OCI-LY1 (cell line): ENCODE measurements around the gene OR10V1.

Source experiments
- H2AFZ ChIP-seq: fragments of 200-600 bp; sonication (generic), shearing (Covaris generic); 2 replicates; pipeline ENCODE4 v1.6.0; 2014; ENCODE audit warnings: antibody characterized with exemption, mild to moderate bottlenecking, low read length
- H3F3A ChIP-seq: fragments of 200-600 bp; sonication (generic), shearing (Covaris generic); 2 replicates; pipeline ENCODE4 v1.6.0; 2014; ENCODE audit warnings: mild to moderate bottlenecking, antibody characterized with exemption, low read length, moderate library complexity; ENCODE audit not compliant: insufficient read depth
- H3K27ac ChIP-seq: fragments of 200-600 bp; sonication (generic); 2 replicates; pipeline ENCODE4 v1.5.1; 2014; ENCODE audit warnings: low read length, mixed run types, mild to moderate bottlenecking, low read depth; ENCODE audit not compliant: poor library complexity, severe bottlenecking
- H3K27me3 ChIP-seq: fragments of 200-600 bp; sonication (generic); 2 replicates; pipeline ENCODE4 v1.6.0; 2014; ENCODE audit warnings: antibody characterized with exemption, mild to moderate bottlenecking, low read length, moderate library complexity; ENCODE audit not compliant: insufficient read depth
- H3K36me3 ChIP-seq: fragments of 200-600 bp; sonication (generic); 2 replicates; pipeline ENCODE4 v1.6.1; 2014; ENCODE audit warnings: mild to moderate bottlenecking, antibody characterized with exemption, low read length, moderate library complexity, mixed read lengths; ENCODE audit not compliant: insufficient read depth
- H3K4me1 ChIP-seq: fragments of 200-600 bp; sonication (generic); 2 replicates; pipeline ENCODE4 v1.5.1; 2014; ENCODE audit warnings: mild to moderate bottlenecking, low read length, moderate library complexity; ENCODE audit not compliant: insufficient read depth, severe bottlenecking
- H3K4me2 ChIP-seq: fragments of 200-600 bp; sonication (generic), shearing (Covaris generic); 2 replicates; pipeline ENCODE4 v1.6.1; 2014; ENCODE audit warnings: low read length
- H3K4me3 ChIP-seq: fragments of 200-600 bp; sonication (generic); 2 replicates; pipeline ENCODE4 v1.5.1; 2014; ENCODE audit warnings: low read length, low read depth, mild to moderate bottlenecking, mixed read lengths; ENCODE audit not compliant: poor library complexity, severe bottlenecking
- H3K79me2 ChIP-seq: fragments of 200-600 bp; shearing (Covaris generic); 2 replicates; pipeline ENCODE4 v1.6.1; 2016; ENCODE audit warnings: mixed run types, low read length, mixed read lengths; ENCODE audit not compliant: insufficient read depth
- H3K9ac ChIP-seq: fragments of 200-600 bp; sonication (generic), shearing (Covaris generic); 2 replicates; pipeline ENCODE4 v1.6.1; 2014; ENCODE audit warnings: mild to moderate bottlenecking, low read length, mixed read lengths
- H3K9me2 ChIP-seq: fragments of 200-600 bp; sonication (generic), shearing (Covaris generic); 2 replicates; pipeline ENCODE4 v1.6.1; 2014; ENCODE audit warnings: low read depth, mild to moderate bottlenecking, low read length, mixed read lengths
- H3K9me3 ChIP-seq: fragments of 200-600 bp; shearing (Covaris generic); 2 replicates; pipeline ENCODE4 v1.6.1; 2014; ENCODE audit warnings: low read length, mixed read lengths
- H4K20me1 ChIP-seq: fragments of 200-600 bp; sonication (generic), shearing (Covaris generic); 2 replicates; pipeline ENCODE4 v1.6.0; 2016; ENCODE audit warnings: mild to moderate bottlenecking, low read length; ENCODE audit not compliant: insufficient read depth
- CTCF ChIP-seq: fragments of 200-600 bp; sonication (generic), shearing (Covaris generic); IDR thresholded peaks from 2 replicates; pipeline ENCODE4 v1.5.1; 2017; ENCODE audit warnings: mild to moderate bottlenecking, antibody characterized with exemption, low read length, moderate library complexity, mixed read lengths
- EZH2 ChIP-seq: fragments of 200-600 bp; sonication (generic), shearing (Covaris generic); IDR thresholded peaks from 2 replicates; pipeline ENCODE4 v1.8.0; 2017; ENCODE audit warnings: borderline replicate concordance, mixed run types, mild to moderate bottlenecking, antibody characterized with exemption, low read length, moderate library complexity, mixed read lengths

Gene OR10V1

DNA sequence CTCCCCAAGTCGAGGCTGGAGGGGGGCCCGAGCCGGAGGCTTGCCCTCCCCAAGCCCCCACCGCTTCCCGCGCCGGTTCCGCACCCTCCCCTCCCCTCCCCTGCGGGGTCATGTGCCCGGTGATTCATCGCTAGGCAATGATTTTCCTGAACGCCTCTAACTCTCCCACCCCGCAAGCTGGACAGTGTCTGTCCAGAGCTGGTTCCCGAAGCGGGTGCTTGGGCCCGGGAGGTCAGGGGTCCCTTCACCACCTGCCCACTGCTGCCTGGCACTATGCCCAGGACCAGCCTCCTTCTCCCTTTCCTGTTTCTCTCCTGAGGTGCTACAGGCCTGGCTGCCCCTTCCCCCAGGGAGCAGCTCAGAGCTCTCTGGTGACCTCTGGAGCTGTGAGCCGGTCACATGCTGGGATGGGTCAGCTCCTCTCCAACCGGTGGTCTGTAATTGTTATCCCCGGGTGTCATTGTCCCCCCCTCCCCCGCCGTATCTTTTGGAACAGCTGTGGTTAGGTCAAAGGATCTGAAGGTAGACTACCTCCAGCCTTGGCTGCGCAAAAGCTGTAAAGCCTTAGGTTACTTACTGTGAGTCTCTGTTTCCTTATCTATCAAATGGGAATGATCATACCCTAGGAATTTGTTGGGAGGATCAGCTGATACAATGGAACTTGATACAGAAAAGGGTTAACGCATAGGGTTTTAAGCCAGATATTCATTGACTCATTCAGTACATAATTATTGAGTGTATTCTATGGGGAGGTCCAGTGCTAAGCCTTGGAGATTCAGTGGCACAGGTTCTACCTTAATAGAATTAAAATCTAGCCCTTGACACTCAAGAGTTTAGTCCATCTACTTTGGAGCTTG, 42.3 kb upstream of the OR10V1 start:
- Histone ChIP-seq H4K20me1 (no peaks in the 10 kb centered on the region), H3K27me3 (no peaks in the 10 kb centered on the region), H2AFZ (no peak overlapping the region; the same call in 1 of the 2 replicates), H3K79me2 (no peaks in the 10 kb centered on the region), H3K4me1 (peaks cover 18% of the 10 kb centered on the region), H3K9me2 (no peaks in the 10 kb centered on the region), H3K4me3 (peak overlapping the region; percentile 87), H3K4me2 (peak overlapping the region; percentile 98), H3K27ac (no peak overlapping the region), H3K9me3 (no peaks in the 10 kb centered on the region), H3K36me3 (no peaks in the 10 kb centered on the region), H3K9ac (peak overlapping the region; percentile 74), H3F3A (no peaks in the 10 kb centered on the region)
- TF ChIP-seq CTCF (no peak), EZH2 (no peak)

DNA sequence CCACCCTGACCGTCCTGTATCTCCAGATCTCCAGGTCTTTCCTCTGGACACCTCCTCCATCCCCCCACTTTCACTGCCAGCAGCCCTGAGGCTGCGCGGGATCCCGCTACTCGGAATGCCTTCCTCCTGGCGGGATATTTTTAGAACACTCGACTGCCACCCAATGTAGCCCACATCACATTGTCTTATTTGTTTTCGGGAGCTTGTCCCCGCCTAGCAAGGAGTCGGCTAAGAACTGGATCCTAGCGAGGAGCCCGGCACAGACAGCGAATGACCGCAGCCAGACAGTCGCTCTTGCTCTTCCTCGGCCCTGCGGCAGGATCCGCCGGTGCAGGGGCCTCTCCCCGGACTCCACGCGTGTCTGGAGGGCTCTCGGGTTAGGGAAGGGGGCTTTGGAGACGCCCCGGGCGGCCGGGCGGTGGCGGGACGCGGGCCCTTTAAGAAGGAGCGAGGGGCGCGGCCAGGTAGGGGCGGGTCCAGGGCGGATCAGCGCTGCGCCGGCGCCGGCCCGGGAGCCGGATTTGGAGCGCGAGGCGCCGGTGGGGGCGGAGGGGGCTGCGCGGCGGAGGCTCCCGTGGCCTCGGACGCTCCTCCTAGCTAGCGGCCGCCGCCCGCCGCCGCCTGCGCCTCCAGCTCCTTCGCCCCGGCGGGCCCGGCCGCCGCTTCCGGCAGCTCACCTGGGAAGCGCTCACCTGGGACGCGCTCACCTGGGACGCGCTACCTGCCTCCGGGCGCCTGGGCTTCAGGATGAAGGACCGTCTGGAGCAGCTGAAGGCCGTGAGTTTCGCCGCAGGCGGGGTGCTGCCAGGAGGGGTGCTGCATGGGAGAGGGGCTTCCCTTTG, 41.4 kb upstream of the OR10V1 start, which contains the start of gene STX3:
TSS of gene STX3 (plus strand) at position 518 of the 842 bp plus-strand sequence. CDS start at position 748, 230 bp downstream.
- H3K4me1 ChIP-seq, result peaks cover 18% of the 10 kb centered on the region
- peak within 1 kb of the TSS; percentile 98 for H3K4me2 ChIP-seq
- no peaks in the 10 kb centered on the region for H3K9me2 ChIP-seq
- peak within 1 kb of the TSS; percentile 87 for H3K4me3 ChIP-seq
- H3K36me3 ChIP-seq, result no peaks in the 10 kb centered on the region
- no peak within 1 kb of the TSS for H3K27ac ChIP-seq
- peak within 1 kb of the TSS; percentile 66 for H2AFZ ChIP-seq
- peak within 1 kb of the TSS; percentile 74 for H3K9ac ChIP-seq
- no peaks in the 10 kb centered on the region for H3F3A ChIP-seq
- TF ChIP-seq CTCF, result no peak
- no peak for TF ChIP-seq EZH2
- H3K27me3 ChIP-seq, result no peaks in the 10 kb centered on the region
- no peaks in the 10 kb centered on the region for H3K9me3 ChIP-seq
- H3K79me2 ChIP-seq, result no peaks in the 10 kb centered on the region
- H4K20me1 ChIP-seq, result no peaks in the 10 kb centered on the region

- no peaks in the 10 kb centered on the region for H3K9me3 ChIP-seq
- peak overlapping the region; percentile 87 for H3K4me3 ChIP-seq
- no peaks in the 10 kb centered on the region for H3K79me2 ChIP-seq
- peak overlapping the region; percentile 66 for H2AFZ ChIP-seq
- H3K27ac ChIP-seq, result no peak overlapping the region
- H3F3A ChIP-seq, result no peaks in the 10 kb centered on the region
- TF ChIP-seq CTCF, result no peak
- TF ChIP-seq EZH2, result no peak
- no peaks in the 10 kb centered on the region for H4K20me1 ChIP-seq
- no peaks in the 10 kb centered on the region for H3K36me3 ChIP-seq
- peak overlapping the region; percentile 74 for H3K9ac ChIP-seq
- no peaks in the 10 kb centered on the region for H3K9me2 ChIP-seq
- H3K27me3 ChIP-seq, result no peaks in the 10 kb centered on the region
- peaks cover 18% of the 10 kb centered on the region for H3K4me1 ChIP-seq
- H3K4me2 ChIP-seq, result peak overlapping the region; percentile 98
Measured at GRCh38 chr11:59754494-59754858, 40.8 kb upstream of the OR10V1 start.
